HEK293 (cell line): Measurements from ENCODE around the gene SAXO1.

Source experiments
- CTCF ChIA-PET: fragments of 350-600 bp; formaldehyde crosslinking; extraction: SDS; loops from one replicate; lab custom pipeline; 2021; ENCODE audit warnings: antibody characterized with exemption; lab: Yijun Ruan, JAX
- POLR2A ChIA-PET: fragments of 300-600 bp; formaldehyde crosslinking; extraction: SDS; loops from one replicate; lab custom pipeline; 2020; ENCODE audit warnings: antibody characterized with exemption, inconsistent platforms; lab: Yijun Ruan, JAX
- H3K27ac ChIP-seq: fragments of 200-500 bp; sonication (Bioruptor generic); 2 replicates; pipeline ENCODE4 v1.5.1; 2014; ENCODE audit warnings: low read depth, low read length, control low read depth, inconsistent platforms; ENCODE audit errors: extremely low read depth
- H3K36me3 ChIP-seq, 2 experiments: fragments of 200-500 bp in 1 of 2; sonication (Bioruptor generic) in 1 of 2; 1 replicate in 1 of 2; 2 replicates in 1 of 2; pipeline ENCODE4 v1.5.1; 2014 to 2017; ENCODE audit warnings: inconsistent platforms in 2 of 2, low read length in 2 of 2; ENCODE audit not compliant: control insufficient read depth in 2 of 2, insufficient read depth in 1 of 2
- H3K4me1 ChIP-seq: fragments of 200-500 bp; sonication (Bioruptor generic); 2 replicates; pipeline ENCODE4 v1.5.1; 2014; ENCODE audit warnings: mild to moderate bottlenecking, low read length, inconsistent platforms; ENCODE audit not compliant: control insufficient read depth, insufficient read depth
- H3K4me3 ChIP-seq: 2 replicates; pipeline ENCODE4 v1.5.1; 2011; ENCODE audit warnings: low read depth, mild to moderate bottlenecking, control low read depth, low read length, moderate library complexity
- H3K9me3 ChIP-seq: fragments of 200-500 bp; sonication (Bioruptor generic); 2 replicates; pipeline ENCODE4 v1.5.1; 2014; ENCODE audit warnings: low read depth, low read length, inconsistent platforms; ENCODE audit not compliant: control insufficient read depth, insufficient read depth
- MYNN ChIP-seq: fragments of 450-650 bp; formaldehyde crosslinking; IDR thresholded peaks from 2 replicates; pipeline ENCODE4 v1.5.1; 2016; ENCODE audit warnings: missing biosample characterization, missing genetic modification characterization, borderline replicate concordance
- PRDM1 ChIP-seq: fragments of 450-650 bp; formaldehyde crosslinking; IDR thresholded peaks from 2 replicates; pipeline ENCODE4; 2016; ENCODE audit warnings: missing biosample characterization, missing genetic modification characterization
- REPIN1 ChIP-seq: fragments of 450-650 bp; formaldehyde crosslinking; IDR thresholded peaks from 2 replicates; pipeline ENCODE4 v1.5.1; 2017; ENCODE audit warnings: missing biosample characterization, missing genetic modification characterization, low read depth
- SCRT1 ChIP-seq: fragments of 450-650 bp; formaldehyde crosslinking; IDR thresholded peaks from 2 replicates; pipeline ENCODE4 v1.5.1; 2016; ENCODE audit warnings: missing biosample characterization, missing genetic modification characterization, borderline replicate concordance
- ZBTB8A ChIP-seq: fragments of 450-650 bp; formaldehyde crosslinking; IDR thresholded peaks from 2 replicates; pipeline ENCODE4 v1.5.1; 2016; ENCODE audit warnings: missing biosample characterization, missing genetic modification characterization
- ZNF174 ChIP-seq: fragments of 450-650 bp; formaldehyde crosslinking; IDR thresholded peaks from 2 replicates; pipeline ENCODE4 v1.5.0; 2017; ENCODE audit warnings: missing biosample characterization, mild to moderate bottlenecking, missing genetic modification characterization
- ZNF223 ChIP-seq: fragments of 450-650 bp; formaldehyde crosslinking; IDR thresholded peaks from 2 replicates; pipeline ENCODE4 v1.5.1; 2016; ENCODE audit warnings: missing biosample characterization, missing genetic modification characterization
- ZNF350 ChIP-seq: fragments of 450-650 bp; formaldehyde crosslinking; IDR thresholded peaks from 2 replicates; pipeline ENCODE4 v1.5.0; 2017; ENCODE audit warnings: missing biosample characterization, mild to moderate bottlenecking, missing genetic modification characterization
- ZNF398 ChIP-seq: fragments of 450-650 bp; formaldehyde crosslinking; IDR thresholded peaks from 2 replicates; pipeline ENCODE4 v1.5.1; 2017; ENCODE audit warnings: missing biosample characterization, missing genetic modification characterization
- ZNF654 ChIP-seq: fragments of 450-650 bp; formaldehyde crosslinking; IDR thresholded peaks from 2 replicates; pipeline ENCODE4 v1.5.1; 2016; ENCODE audit warnings: low read depth, missing biosample characterization, missing genetic modification characterization
- ZNF677 ChIP-seq: fragments of 450-650 bp; IDR thresholded peaks from 2 replicates; pipeline ENCODE4 v1.5.0; 2018; ENCODE audit warnings: missing biosample characterization, mild to moderate bottlenecking, missing genetic modification characterization, moderate library complexity
- ZSCAN16 ChIP-seq: fragments of 450-650 bp; formaldehyde crosslinking; IDR thresholded peaks from 2 replicates; pipeline ENCODE4 v1.5.1; 2016; ENCODE audit warnings: missing biosample characterization, missing genetic modification characterization
- TF ChIP-seq, protein P1 (sequence below): fragments of 450-650 bp; formaldehyde crosslinking; IDR thresholded peaks from 2 replicates; pipeline ENCODE4 v1.5.1; 2016; ENCODE audit warnings: missing biosample characterization, missing genetic modification characterization
- TF ChIP-seq, protein P2 (sequence below): fragments of 450-650 bp; formaldehyde crosslinking; IDR thresholded peaks from 2 replicates; pipeline ENCODE4 v1.5.1; 2016; ENCODE audit warnings: missing biosample characterization, missing genetic modification characterization
- TF ChIP-seq, protein P3 (sequence below): fragments of 450-650 bp; formaldehyde crosslinking; IDR thresholded peaks from 2 replicates; pipeline ENCODE4 v1.5.1; 2016; ENCODE audit warnings: missing biosample characterization, missing genetic modification characterization
- TF ChIP-seq, protein P4 (sequence below): fragments of 450-650 bp; formaldehyde crosslinking; IDR thresholded peaks from 2 replicates; pipeline ENCODE4 v1.5.1; 2016; ENCODE audit warnings: missing biosample characterization, missing genetic modification characterization

SAXO1 gene

DNA sequence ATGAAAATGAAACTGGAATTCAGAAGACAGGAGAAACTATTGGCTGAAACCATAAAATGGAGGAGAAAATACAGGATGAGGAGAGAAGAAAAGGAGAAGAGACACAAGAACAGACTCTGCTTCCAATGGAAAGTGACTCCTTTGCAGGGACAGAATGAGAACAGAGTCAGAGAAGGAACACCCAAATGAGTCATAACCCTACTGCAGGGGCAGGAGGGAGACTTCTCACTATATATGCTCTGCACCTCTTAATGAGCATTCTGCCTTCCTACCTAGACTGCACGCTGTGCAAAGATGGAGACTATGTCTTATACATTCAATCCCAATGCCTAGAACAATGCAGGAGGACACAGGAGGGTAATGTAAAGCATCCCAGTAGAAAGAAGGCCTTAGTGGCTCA lies 2.1 kb downstream of the SAXO1 start:
- no peak overlapping the region for H3K27ac ChIP-seq
- CTCF ChIA-PET: interaction anchor here (1.4 kb wide), 1 partner anchor 426 kb away, joined by 6 read pairs; no protein-coding TSS in a partner anchor

DNA sequence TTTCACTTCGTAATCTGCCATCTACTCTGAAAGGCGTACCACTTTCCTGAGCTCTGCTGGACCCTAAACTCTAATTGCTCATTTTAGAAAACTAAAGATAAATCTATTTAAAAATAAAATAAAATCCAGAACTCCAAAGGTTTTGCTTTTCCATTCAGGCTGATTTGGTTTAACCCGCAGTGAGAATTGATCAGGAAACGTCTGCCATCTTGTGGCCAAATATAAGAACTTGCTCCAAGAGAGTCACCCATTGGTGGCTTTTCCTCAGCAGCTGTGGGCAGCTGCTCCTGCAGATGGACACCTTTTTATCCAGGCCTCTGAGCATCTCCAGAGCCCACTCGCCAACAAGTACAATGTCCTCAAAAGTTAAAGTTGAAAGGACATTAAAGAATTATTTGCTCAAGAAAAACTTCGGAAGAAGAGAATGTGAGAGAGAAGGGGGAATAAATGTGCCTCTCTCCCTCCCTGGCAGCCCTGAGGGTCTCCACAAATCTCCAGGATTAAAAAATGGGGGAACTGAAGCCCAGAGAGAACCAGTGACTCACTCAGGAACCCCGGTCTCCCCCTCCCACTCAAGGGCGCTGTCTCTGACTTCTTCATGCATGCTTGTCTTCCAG lies 4.1 kb downstream of the SAXO1 start:
- Histone ChIP-seq H3K4me3 (no peak overlapping the region), H3K4me1 (no peaks in the 10 kb centered on the region), H3K36me3 (no peaks in the 10 kb centered on the region), H3K27ac (no peak overlapping the region), H3K9me3 (no peaks in the 10 kb centered on the region)
- TF ChIP-seq, protein P1, sequence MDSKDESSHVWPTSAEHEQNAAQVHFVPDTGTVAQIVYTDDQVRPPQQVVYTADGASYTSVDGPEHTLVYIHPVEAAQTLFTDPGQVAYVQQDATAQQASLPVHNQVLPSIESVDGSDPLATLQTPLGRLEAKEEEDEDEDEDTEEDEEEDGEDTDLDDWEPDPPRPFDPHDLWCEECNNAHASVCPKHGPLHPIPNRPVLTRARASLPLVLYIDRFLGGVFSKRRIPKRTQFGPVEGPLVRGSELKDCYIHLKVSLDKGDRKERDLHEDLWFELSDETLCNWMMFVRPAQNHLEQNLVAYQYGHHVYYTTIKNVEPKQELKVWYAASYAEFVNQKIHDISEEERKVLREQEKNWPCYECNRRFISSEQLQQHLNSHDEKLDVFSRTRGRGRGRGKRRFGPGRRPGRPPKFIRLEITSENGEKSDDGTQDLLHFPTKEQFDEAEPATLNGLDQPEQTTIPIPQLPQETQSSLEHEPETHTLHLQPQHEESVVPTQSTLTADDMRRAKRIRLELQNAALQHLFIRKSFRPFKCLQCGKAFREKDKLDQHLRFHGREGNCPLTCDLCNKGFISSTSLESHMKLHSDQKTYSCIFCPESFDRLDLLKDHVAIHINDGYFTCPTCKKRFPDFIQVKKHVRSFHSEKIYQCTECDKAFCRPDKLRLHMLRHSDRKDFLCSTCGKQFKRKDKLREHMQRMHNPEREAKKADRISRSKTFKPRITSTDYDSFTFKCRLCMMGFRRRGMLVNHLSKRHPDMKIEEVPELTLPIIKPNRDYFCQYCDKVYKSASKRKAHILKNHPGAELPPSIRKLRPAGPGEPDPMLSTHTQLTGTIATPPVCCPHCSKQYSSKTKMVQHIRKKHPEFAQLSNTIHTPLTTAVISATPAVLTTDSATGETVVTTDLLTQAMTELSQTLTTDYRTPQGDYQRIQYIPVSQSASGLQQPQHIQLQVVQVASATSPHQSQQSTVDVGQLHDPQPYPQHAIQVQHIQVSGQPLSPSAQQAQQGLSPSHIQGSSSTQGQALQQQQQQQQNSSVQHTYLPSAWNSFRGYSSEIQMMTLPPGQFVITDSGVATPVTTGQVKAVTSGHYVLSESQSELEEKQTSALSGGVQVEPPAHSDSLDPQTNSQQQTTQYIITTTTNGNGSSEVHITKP (tag by site-specific recombination): peak; percentile 83
- TF ChIP-seq ZNF654 (tag by site-specific recombination) (peak; percentile 76), ZNF174 (no peak)
- ChIA-PET POLR2A (interaction anchor here (1.7 kb wide), 1 partner anchor 20 kb away, joined by 4 read pairs; the partner anchor contains the start of gene RRAGA), CTCF (interaction anchor here (0.5 to 2.8 kb wide), 54 partner anchors 8 to 1501 kb away, joined by 3 to 36 read pairs (median 4); no protein-coding TSS in a partner anchor)

More for the DNA sequence above, 2.1 kb downstream of the SAXO1 start:
- POLR2A ChIA-PET: no interaction called here
- no peak overlapping the region for H3K4me3 ChIP-seq
- no peaks in the 10 kb centered on the region for H3K36me3 ChIP-seq
- TF ChIP-seq ZNF398 (tag by site-specific recombination) (no peak), ZBTB8A (tag by site-specific recombination) (no peak)
- no peaks in the 10 kb centered on the region for H3K4me1 ChIP-seq
- H3K9me3 ChIP-seq: no peaks in the 10 kb centered on the region

- Histone ChIP-seq H3K36me3 (no peaks in the 10 kb centered on the region), H3K9me3 (no peaks in the 10 kb centered on the region), H3K27ac (no peak overlapping the region), H3K4me3 (no peak overlapping the region), H3K4me1 (no peaks in the 10 kb centered on the region)
- CTCF ChIA-PET: interaction anchor here (0.6 to 2.8 kb wide), 25 partner anchors 11 to 1506 kb away, joined by 3 to 36 read pairs (median 4); no protein-coding TSS in a partner anchor
- POLR2A ChIA-PET: interaction anchor here (0.6 to 1.7 kb wide), 2 partner anchors 21 to 134 kb away, joined by 4 read pairs; partner anchors contain the start of gene RRAGA
- TF ChIP-seq ZNF350 (tag by site-specific recombination): no peak
- TF ChIP-seq ZNF677: no peak
- TF ChIP-seq, protein P2, sequence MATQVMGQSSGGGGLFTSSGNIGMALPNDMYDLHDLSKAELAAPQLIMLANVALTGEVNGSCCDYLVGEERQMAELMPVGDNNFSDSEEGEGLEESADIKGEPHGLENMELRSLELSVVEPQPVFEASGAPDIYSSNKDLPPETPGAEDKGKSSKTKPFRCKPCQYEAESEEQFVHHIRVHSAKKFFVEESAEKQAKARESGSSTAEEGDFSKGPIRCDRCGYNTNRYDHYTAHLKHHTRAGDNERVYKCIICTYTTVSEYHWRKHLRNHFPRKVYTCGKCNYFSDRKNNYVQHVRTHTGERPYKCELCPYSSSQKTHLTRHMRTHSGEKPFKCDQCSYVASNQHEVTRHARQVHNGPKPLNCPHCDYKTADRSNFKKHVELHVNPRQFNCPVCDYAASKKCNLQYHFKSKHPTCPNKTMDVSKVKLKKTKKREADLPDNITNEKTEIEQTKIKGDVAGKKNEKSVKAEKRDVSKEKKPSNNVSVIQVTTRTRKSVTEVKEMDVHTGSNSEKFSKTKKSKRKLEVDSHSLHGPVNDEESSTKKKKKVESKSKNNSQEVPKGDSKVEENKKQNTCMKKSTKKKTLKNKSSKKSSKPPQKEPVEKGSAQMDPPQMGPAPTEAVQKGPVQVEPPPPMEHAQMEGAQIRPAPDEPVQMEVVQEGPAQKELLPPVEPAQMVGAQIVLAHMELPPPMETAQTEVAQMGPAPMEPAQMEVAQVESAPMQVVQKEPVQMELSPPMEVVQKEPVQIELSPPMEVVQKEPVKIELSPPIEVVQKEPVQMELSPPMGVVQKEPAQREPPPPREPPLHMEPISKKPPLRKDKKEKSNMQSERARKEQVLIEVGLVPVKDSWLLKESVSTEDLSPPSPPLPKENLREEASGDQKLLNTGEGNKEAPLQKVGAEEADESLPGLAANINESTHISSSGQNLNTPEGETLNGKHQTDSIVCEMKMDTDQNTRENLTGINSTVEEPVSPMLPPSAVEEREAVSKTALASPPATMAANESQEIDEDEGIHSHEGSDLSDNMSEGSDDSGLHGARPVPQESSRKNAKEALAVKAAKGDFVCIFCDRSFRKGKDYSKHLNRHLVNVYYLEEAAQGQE: no peak
- TF ChIP-seq, protein P3, sequence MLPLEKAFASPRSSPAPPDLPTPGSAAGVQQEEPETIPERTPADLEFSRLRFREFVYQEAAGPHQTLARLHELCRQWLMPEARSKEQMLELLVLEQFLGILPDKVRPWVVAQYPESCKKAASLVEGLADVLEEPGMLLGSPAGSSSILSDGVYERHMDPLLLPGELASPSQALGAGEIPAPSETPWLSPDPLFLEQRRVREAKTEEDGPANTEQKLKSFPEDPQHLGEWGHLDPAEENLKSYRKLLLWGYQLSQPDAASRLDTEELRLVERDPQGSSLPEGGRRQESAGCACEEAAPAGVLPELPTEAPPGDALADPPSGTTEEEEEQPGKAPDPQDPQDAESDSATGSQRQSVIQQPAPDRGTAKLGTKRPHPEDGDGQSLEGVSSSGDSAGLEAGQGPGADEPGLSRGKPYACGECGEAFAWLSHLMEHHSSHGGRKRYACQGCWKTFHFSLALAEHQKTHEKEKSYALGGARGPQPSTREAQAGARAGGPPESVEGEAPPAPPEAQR (tag by site-specific recombination): no peak
- TF ChIP-seq PRDM1 (tag by site-specific recombination): no peak
- TF ChIP-seq REPIN1 (tag by site-specific recombination): no peak
- no peak for TF ChIP-seq SCRT1
- TF ChIP-seq ZSCAN16 (tag by site-specific recombination): no peak
- no peak for TF ChIP-seq MYNN
- no peak for TF ChIP-seq ZNF223
- TF ChIP-seq, protein P4, sequence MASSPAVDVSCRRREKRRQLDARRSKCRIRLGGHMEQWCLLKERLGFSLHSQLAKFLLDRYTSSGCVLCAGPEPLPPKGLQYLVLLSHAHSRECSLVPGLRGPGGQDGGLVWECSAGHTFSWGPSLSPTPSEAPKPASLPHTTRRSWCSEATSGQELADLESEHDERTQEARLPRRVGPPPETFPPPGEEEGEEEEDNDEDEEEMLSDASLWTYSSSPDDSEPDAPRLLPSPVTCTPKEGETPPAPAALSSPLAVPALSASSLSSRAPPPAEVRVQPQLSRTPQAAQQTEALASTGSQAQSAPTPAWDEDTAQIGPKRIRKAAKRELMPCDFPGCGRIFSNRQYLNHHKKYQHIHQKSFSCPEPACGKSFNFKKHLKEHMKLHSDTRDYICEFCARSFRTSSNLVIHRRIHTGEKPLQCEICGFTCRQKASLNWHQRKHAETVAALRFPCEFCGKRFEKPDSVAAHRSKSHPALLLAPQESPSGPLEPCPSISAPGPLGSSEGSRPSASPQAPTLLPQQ (tag by site-specific recombination): no peak
These were observed 5.2 kb downstream of the SAXO1 start for GRCh38 chr9:19027825-19028224.
